Type B pancreatic cell (in vitro differentiated cells): ENCODE data around the gene GATA5. TPM values are rescaled to one million over a fixed set of nuclear protein-coding genes. Genes with fewer than 3 reads are reported as not detected.

Experiments
- DNase-seq: peaks from one replicate; pipeline ENCODE4 v3.0.0; 2021; ENCODE audit warnings: mixed read lengths; ENCODE audit not compliant: unreplicated experiment; ENCODE audit errors: extremely low spot score
- H3K27ac Mint-ChIP-seq: 2 replicates; pipeline ENCODE4 v1.8.0; 2021; ENCODE audit warnings: mild to moderate bottlenecking, mixed read lengths
- H3K27me3 Mint-ChIP-seq: 2 replicates; pipeline ENCODE4 v1.8.0; 2021; ENCODE audit warnings: mixed read lengths
- H3K36me3 Mint-ChIP-seq: 2 replicates; pipeline ENCODE4 v1.8.0; 2021; ENCODE audit warnings: mixed read lengths
- H3K4me1 Mint-ChIP-seq: one replicate; pipeline ENCODE4 v1.8.0; 2021; ENCODE audit warnings: mixed read lengths; ENCODE audit not compliant: unreplicated experiment
- H3K4me3 Mint-ChIP-seq: 2 replicates; pipeline ENCODE4 v1.8.0; 2021; ENCODE audit warnings: mild to moderate bottlenecking, mixed read lengths
- H3K9me3 Mint-ChIP-seq: 2 replicates; pipeline ENCODE4 v1.8.0; 2021; ENCODE audit warnings: mixed read lengths
- CTCF ChIP-seq: fragments of 200-600 bp; sonication (generic); conservative IDR thresholded peaks from 2 replicates; pipeline ENCODE4 v1.5.0; 2021; ENCODE audit warnings: antibody characterized with exemption, mild to moderate bottlenecking
- total RNA-seq: library from RNA; stranded (reverse); gene quantifications from 2 replicates; pipeline ENCODE4 v1.2.1, GENCODE V29; 2021; ENCODE audit warnings: low replicate concordance

The GATA5 gene
- total RNA-seq, 1 donor from 2014 or later: 10.8 TPM

- Mint-ChIP-seq H3K27ac (peak overlapping the region; percentile 50), H3K4me3 (no peak overlapping the region), H3K9me3 (no peaks in the 10 kb centered on the region), H3K36me3 (no peaks in the 10 kb centered on the region), H3K4me1 (peaks cover 28% of the 10 kb centered on the region), H3K27me3 (peaks cover 5% of the 10 kb centered on the region)
- no peak for DNase-seq
- no peak for TF ChIP-seq CTCF
Measured at GRCh38 chr20:62489186-62489931, 13.6 kb upstream of the GATA5 start.

- DNase-seq: no peak
- Mint-ChIP-seq H3K36me3 (no peaks in the 10 kb centered on the region), H3K9me3 (no peaks in the 10 kb centered on the region), H3K27me3 (peaks cover 5% of the 10 kb centered on the region), H3K4me3 (no peak overlapping the region), H3K27ac (peak overlapping the region; percentile 50), H3K4me1 (peaks cover 28% of the 10 kb centered on the region)
- no peak for TF ChIP-seq CTCF
Measured at GRCh38 chr20:62488470-62488869, 12.7 kb upstream of the GATA5 start.

- Mint-ChIP-seq H3K27ac (no peak overlapping the region), H3K4me3 (no peak overlapping the region), H3K36me3 (no peaks in the 10 kb centered on the region), H3K27me3 (peaks cover 8% of the 10 kb centered on the region), H3K4me1 (peaks cover 36% of the 10 kb centered on the region), H3K9me3 (no peaks in the 10 kb centered on the region)
- no peak for TF ChIP-seq CTCF
- DNase-seq: no peak
Measured at GRCh38 chr20:62487561-62488354, 12.0 kb upstream of the GATA5 start.

- Mint-ChIP-seq H3K4me1 (peaks cover 41% of the 10 kb centered on the region), H3K36me3 (no peaks in the 10 kb centered on the region), H3K27ac (peak overlapping the region; percentile 34), H3K9me3 (no peaks in the 10 kb centered on the region), H3K4me3 (no peak overlapping the region), H3K27me3 (peaks cover 8% of the 10 kb centered on the region)
- no peak for DNase-seq
- no peak for TF ChIP-seq CTCF
Measured at GRCh38 chr20:62487118-62487517, 11.3 kb upstream of the GATA5 start.

GRCh38 chr20:62486484-62486883 lies 10.7 kb upstream of the GATA5 start:
- TF ChIP-seq CTCF: no peak
- Mint-ChIP-seq H3K36me3 (no peaks in the 10 kb centered on the region), H3K4me1 (peaks cover 48% of the 10 kb centered on the region), H3K27me3 (peaks cover 8% of the 10 kb centered on the region), H3K27ac (peak overlapping the region; percentile 34), H3K4me3 (no peak overlapping the region), H3K9me3 (no peaks in the 10 kb centered on the region)
- no peak for DNase-seq
